IMR-90 (cell line): Measurements from ENCODE around the gene TMTC2. TPM values are rescaled to one million over a fixed set of nuclear protein-coding genes. Genes with fewer than 3 reads are reported as not detected.

Experiments
- ATAC-seq: fragments of 200-7000 bp; cut with Tn5 transposase; 2 replicates; pipeline ENCODE4 v1.9.1; 2020; ENCODE audit warnings: low read depth, mild to moderate bottlenecking, moderate library complexity
- BruUV-seq: library from RNA; stranded (reverse); fragments of 400-500 nt; replicated peaks from 2 replicates; lab custom pipeline; 2021; lab: Mats Ljungman, UMichigan
- CTCF ChIA-PET: fragments of 300-600 bp; formaldehyde crosslinking; extraction: SDS; loops from one replicate; lab custom pipeline; 2021; ENCODE audit warnings: antibody characterized with exemption; lab: Yijun Ruan, JAX
- POLR2A ChIA-PET: fragments of 300-600 bp; sonication (Branson Sonifier 250); formaldehyde crosslinking; loops from one replicate; lab custom pipeline; 2022; ENCODE audit warnings: antibody characterized with exemption; ENCODE audit not compliant: unreplicated experiment; lab: Charles Lee
- DNase-seq: peaks from one replicate; pipeline ENCODE4 v3.0.0; 2013
- H2AFZ ChIP-seq: replicated peaks from 2 replicates; pipeline ENCODE3; 2013; ENCODE audit warnings: low read length, mild to moderate bottlenecking; ENCODE audit not compliant: poor library complexity
- H2AK5ac ChIP-seq: 2 replicates; pipeline ENCODE4 v1.6.1; 2013; ENCODE audit warnings: low read depth, low read length, inconsistent platforms
- H2AK9ac ChIP-seq: replicated peaks from 2 replicates; pipeline ENCODE3; 2013; ENCODE audit warnings: mild to moderate bottlenecking, low read depth, low read length, moderate library complexity; ENCODE audit not compliant: poor library complexity
- H2BK120ac ChIP-seq: 2 replicates; pipeline ENCODE4 v1.6.1; 2013; ENCODE audit warnings: low read depth, low read length, inconsistent platforms
- H2BK15ac ChIP-seq: 3 replicates; pipeline ENCODE4 v1.6.1; 2013; ENCODE audit warnings: low read depth, low read length, inconsistent platforms
- H2BK20ac ChIP-seq: 2 replicates; pipeline ENCODE4 v1.6.1; 2013; ENCODE audit warnings: low read depth, mild to moderate bottlenecking, inconsistent platforms, low read length, moderate library complexity
- H2BK5ac ChIP-seq: 2 replicates; pipeline ENCODE4 v1.6.1; 2013; ENCODE audit warnings: mild to moderate bottlenecking, low read depth, low read length, inconsistent platforms; ENCODE audit not compliant: poor library complexity, severe bottlenecking
- H3K14ac ChIP-seq: replicated peaks from 2 replicates; pipeline ENCODE4 v1.6.1; 2013; ENCODE audit warnings: low read depth, low read length, inconsistent platforms
- H3K18ac ChIP-seq: 2 replicates; pipeline ENCODE4 v1.6.1; 2013; ENCODE audit warnings: low read depth, low read length, control low read depth
- H3K23ac ChIP-seq: 2 replicates; pipeline ENCODE4 v1.6.1; 2013; ENCODE audit warnings: low read depth, low read length, inconsistent platforms
- H3K27ac ChIP-seq: 2 replicates; pipeline ENCODE4 v1.5.1; 2013; ENCODE audit warnings: mild to moderate bottlenecking, control low read depth, low read length; ENCODE audit not compliant: insufficient read depth
- H3K27me3 ChIP-seq: 2 replicates; pipeline ENCODE4 v1.6.1; 2013; ENCODE audit warnings: low read length; ENCODE audit not compliant: control insufficient read depth, insufficient read depth
- H3K36me3 ChIP-seq: 2 replicates; pipeline ENCODE4 v1.6.1; 2013; ENCODE audit warnings: low read length, mixed read lengths; ENCODE audit not compliant: control insufficient read depth, insufficient read depth
- H3K4ac ChIP-seq: 2 replicates; pipeline ENCODE4 v1.6.1; 2013; ENCODE audit warnings: low read depth, low read length, inconsistent platforms
- H3K4me1 ChIP-seq: 2 replicates; pipeline ENCODE4 v1.6.1; 2013; ENCODE audit warnings: low read length, mixed read lengths; ENCODE audit not compliant: control insufficient read depth, insufficient read depth
- H3K4me2 ChIP-seq: 2 replicates; pipeline ENCODE4 v1.6.1; 2013; ENCODE audit warnings: low read depth, mild to moderate bottlenecking, control low read depth, low read length, moderate library complexity
- H3K4me3 ChIP-seq: 2 replicates; pipeline ENCODE4 v1.5.1; 2013; ENCODE audit warnings: low read depth, mild to moderate bottlenecking, control low read depth, low read length, moderate library complexity; ENCODE audit not compliant: insufficient read depth
- H3K56ac ChIP-seq: 2 replicates; pipeline ENCODE4 v1.6.1; 2013; ENCODE audit warnings: low read length, inconsistent platforms; ENCODE audit not compliant: insufficient read depth; ENCODE audit errors: extremely low read depth
- H3K79me1 ChIP-seq, 2 experiments: 2 replicates each; pipeline ENCODE4 v1.6.1; 2013; ENCODE audit warnings: low read length in 2 of 2, inconsistent platforms in 1 of 2, low read depth in 1 of 2
- H3K9ac ChIP-seq: 2 replicates; pipeline ENCODE4 v1.6.1; 2013; ENCODE audit warnings: low read depth, low read length, control low read depth
- H3K9me1 ChIP-seq: 2 replicates; pipeline ENCODE4 v1.6.1; 2013; ENCODE audit warnings: low read length, inconsistent platforms; ENCODE audit not compliant: insufficient read depth
- H3K9me3 ChIP-seq: 2 replicates; pipeline ENCODE4 v1.6.1; 2013; ENCODE audit warnings: low read length; ENCODE audit not compliant: control insufficient read depth, insufficient read depth
- H4K20me1 ChIP-seq: 2 replicates; pipeline ENCODE4 v1.6.1; 2013; ENCODE audit warnings: low read length, inconsistent platforms; ENCODE audit not compliant: insufficient read depth
- H4K5ac ChIP-seq: 2 replicates; pipeline ENCODE4 v1.6.1; 2013; ENCODE audit warnings: mild to moderate bottlenecking, low read depth, low read length, control low read depth
- H4K8ac ChIP-seq, 2 experiments: 2 replicates each; pipeline ENCODE4 v1.6.1; 2013; ENCODE audit warnings: low read depth in 2 of 2, low read length in 2 of 2, control low read depth in 1 of 2, inconsistent platforms in 1 of 2
- H4K91ac ChIP-seq: 2 replicates; pipeline ENCODE4 v1.6.1; 2013; ENCODE audit warnings: low read depth, low read length, inconsistent platforms; ENCODE audit not compliant: insufficient read depth
- BHLHE40 ChIP-seq: fragments of 150-350 bp; IDR thresholded peaks from 2 replicates; pipeline ENCODE4 v1.6.1; 2016; ENCODE audit warnings: mild to moderate bottlenecking, low read depth, low read length
- CHD1 ChIP-seq: IDR thresholded peaks from 2 replicates; pipeline ENCODE4 v1.6.1; 2012; ENCODE audit warnings: low read depth, low read length, improper control_type of control experiment
- MAFK ChIP-seq: IDR thresholded peaks from 2 replicates; pipeline ENCODE4 v1.6.1; 2012; ENCODE audit warnings: low read depth, low read length, improper control_type of control experiment
- MAZ ChIP-seq: IDR thresholded peaks from 2 replicates; pipeline ENCODE4 v1.6.1; 2012; ENCODE audit warnings: low read depth, mild to moderate bottlenecking, low read length, improper control_type of control experiment, moderate library complexity, borderline replicate concordance
- MXI1 ChIP-seq: IDR thresholded peaks from 2 replicates; pipeline ENCODE4 v1.6.1; 2012; ENCODE audit warnings: low read depth, mild to moderate bottlenecking, low read length, moderate library complexity, borderline replicate concordance
- NFE2L2 ChIP-seq: fragments of 150-350 bp; IDR thresholded peaks from 2 replicates; pipeline ENCODE4 v1.6.1; 2016; ENCODE audit warnings: low read depth, mild to moderate bottlenecking, low read length
- RCOR1 ChIP-seq: IDR thresholded peaks from 2 replicates; pipeline ENCODE4 v1.6.1; 2012; ENCODE audit warnings: mild to moderate bottlenecking, low read length, improper control_type of control experiment; ENCODE audit not compliant: insufficient replicate concordance
- RFX5 ChIP-seq: IDR thresholded peaks from 2 replicates; pipeline ENCODE4 v1.8.0; 2012; ENCODE audit warnings: low read depth, mild to moderate bottlenecking, low read length, moderate library complexity
- USF2 ChIP-seq: fragments of 150-350 bp; IDR thresholded peaks from 2 replicates; pipeline ENCODE4 v1.6.1; 2017; ENCODE audit warnings: mild to moderate bottlenecking, antibody characterized with exemption, low read length, low read depth
- dilution Hi-C: fragments of 300-500 bp; cut with HindIII; formaldehyde crosslinking; loops from one replicate; pipeline ENCODE4 v1.14.3; 2018; ENCODE audit warnings: low sequenced_read_pairs; ENCODE audit not compliant: unreplicated experiment
- in situ Hi-C: fragments of 300-500 bp; cut with MboI; formaldehyde crosslinking; loops from 3 replicates; pipeline ENCODE4 v1.14.3; 2019; ENCODE audit warnings: low sequenced_read_pairs, inconsistent platforms, mixed read lengths
- intact Hi-C: fragments of 100-400 bp; cut with micrococcal nuclease; formaldehyde crosslinking; loops from 2 replicates; pipeline ENCODE4 v1.10.0; 2022
- polyA plus RNA-seq, 3 experiments: library from polyadenylated mRNA; depleted of rRNA; stranded (reverse); fragments of >200 nt; gene quantifications; 2 replicates each; pipeline ENCODE4 v1.2.3, GENCODE V29; 2012; ENCODE audit warnings: low replicate concordance in 1 of 3
- total RNA-seq: library from RNA; depleted of rRNA; stranded (reverse); fragments of >200 nt; gene quantifications from 2 replicates; pipeline ENCODE4 v1.2.3, GENCODE V29; 2012

The TMTC2 gene
- total and polyA plus RNA-seq, 2 of the 4 experiments (the other 2 are of a cell fraction): 0.56 to 1.4 TPM

DNA sequence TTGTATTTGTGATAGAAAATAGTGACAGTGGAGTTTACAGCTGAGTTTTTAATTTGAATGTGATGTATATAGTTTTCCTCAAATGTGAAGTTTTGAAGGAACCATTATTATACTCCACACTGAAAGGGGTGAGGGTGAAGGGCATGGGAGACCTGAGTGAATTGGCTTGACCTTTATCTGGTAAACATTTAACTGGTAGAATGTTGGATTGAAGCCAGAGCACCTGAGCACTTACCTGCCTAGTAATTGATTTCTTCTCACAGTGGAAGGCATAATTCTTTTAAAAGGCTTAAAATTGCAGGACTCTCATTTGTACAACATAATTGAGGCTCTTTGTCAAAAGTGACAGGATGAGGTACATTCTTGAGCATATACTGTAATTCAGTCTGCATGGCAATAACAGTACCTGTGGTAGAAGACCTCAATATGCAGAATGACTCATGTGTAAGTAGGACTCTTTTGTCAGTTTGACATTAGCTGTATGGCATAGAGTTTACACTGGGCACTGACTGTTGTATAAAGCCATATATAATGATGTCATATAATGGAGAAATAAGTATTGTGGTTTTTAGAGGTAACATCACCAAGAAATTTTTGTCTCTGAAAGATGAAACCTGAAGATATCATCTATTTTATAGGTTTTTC, 309.6 kb downstream of the TMTC2 start:
- ChIA-PET POLR2A (no interaction called here), CTCF (no interaction called here)
- in situ Hi-C loops (no loop called here), dilution Hi-C loops (no loop called here), intact Hi-C loops (no loop called here)
- Histone ChIP-seq H3K79me1 (no peaks in the 10 kb centered on the region), H3K9me3 (no peaks in the 10 kb centered on the region; the same call in 1 of the 2 replicates), H3K27me3 (no peaks in the 10 kb centered on the region), H3K14ac (no peak overlapping the region), H2AFZ (no peak overlapping the region), H3K18ac (no peak overlapping the region), H3K36me3 (no peaks in the 10 kb centered on the region), H4K5ac (no peak overlapping the region), H4K20me1 (no peaks in the 10 kb centered on the region), H3K23ac (no peak overlapping the region), H3K4me2 (no peak overlapping the region), H3K56ac (no peak overlapping the region), H2AK9ac (no peak overlapping the region), H2BK5ac (no peak overlapping the region), H2BK15ac (no peak overlapping the region), H3K4me3 (no peak overlapping the region), H2AK5ac (no peak overlapping the region), H2BK120ac (no peak overlapping the region), H3K4me1 (no peaks in the 10 kb centered on the region), H3K9ac (no peak overlapping the region), H4K8ac (no peak overlapping the region), H3K27ac (no peak overlapping the region), H3K9me1 (no peaks in the 10 kb centered on the region), H4K91ac (no peak overlapping the region), H2BK20ac (no peak overlapping the region), H3K4ac (no peak overlapping the region)
- no TSS peak for BruUV-seq
- DNase-seq (no peak), ATAC-seq (no peak)
- TF ChIP-seq NFE2L2 (no peak), USF2 (no peak), MXI1 (no peak), RCOR1 (no peak), MAFK (no peak), BHLHE40 (no peak), MAZ (no peak), RFX5 (no peak), CHD1 (no peak)
